Esophagus muscularis mucosa (tissue), 4 donors: Measurements from ENCODE around the gene PRDM9. TPM values are rescaled to one million over a fixed set of nuclear protein-coding genes. Genes with fewer than 3 reads are reported as not detected.
A peak's percentile ranks its signal among the peaks of the same experiment; 100 is the strongest.
"Not testable (repeated sequence)": the region's sequence is repeated elsewhere in the genome, so short reads cannot be mapped to it uniquely, and the experiment has no call there.

Experiments used
- DNase-seq: peaks from one replicate; pipeline ENCODE4 v3.0.0-alpha.2; 2017; ENCODE audit errors: extremely low spot score
- H3K27ac ChIP-seq, 4 donors: fragments of 200-600 bp; sonication (generic); replicated peaks in 1 of 4; 1 replicate in 3 of 4; 2 replicates in 1 of 4; pipeline ENCODE4 v1.5.1; 2016 to 2019; ENCODE audit warnings: mild to moderate bottlenecking in 1 of 4
- H3K27me3 ChIP-seq, 4 donors: fragments of 200-600 bp; sonication (generic); one replicate each; pipeline versions ENCODE4 v1.5.1 to v1.6.0; 2016 to 2019
- H3K36me3 ChIP-seq, 4 donors: fragments of 200-600 bp; sonication (generic); one replicate each; pipeline ENCODE4 v1.5.1; 2016 to 2019
- H3K4me1 ChIP-seq, 4 donors: fragments of 200-600 bp; sonication (generic); one replicate each; pipeline ENCODE4 v1.5.1; 2016 to 2019
- H3K4me3 ChIP-seq, 4 donors: fragments of 200-600 bp; sonication (generic); 1 replicate in 2 of 4; 2 replicates in 2 of 4; pipeline ENCODE4 v1.5.1; 2016 to 2019; ENCODE audit warnings: mild to moderate bottlenecking in 4 of 4, moderate library complexity in 1 of 4
- H3K9me3 ChIP-seq, 4 donors: fragments of 200-600 bp; sonication (generic); 1 replicate in 3 of 4; 2 replicates in 1 of 4; pipeline ENCODE4 v1.5.1; 2016 to 2019
- CTCF ChIP-seq, 3 experiments: fragments of 200-600 bp in 2 of 3; fragments of 450-650 bp in 1 of 3; sonication (generic) in 2 of 3; IDR thresholded peaks; one replicate each; pipeline ENCODE4 v1.5.1; 2017 to 2019; ENCODE audit warnings: antibody characterized with exemption in 3 of 3, mild to moderate bottlenecking in 2 of 3, moderate library complexity in 1 of 3
- EP300 ChIP-seq: sonication (generic); formaldehyde crosslinking; IDR thresholded peaks from one replicate; pipeline ENCODE4 v1.6.1; 2017; ENCODE audit warnings: antibody characterized with exemption
- POLR2A ChIP-seq: fragments of 450-650 bp; IDR thresholded peaks from one replicate; pipeline ENCODE4 v1.6.1; 2017; ENCODE audit warnings: antibody characterized with exemption, moderate library complexity, mild to moderate bottlenecking, low read depth
- POLR2AphosphoS5 ChIP-seq, 2 donors: sonication (generic); formaldehyde crosslinking; IDR thresholded peaks; one replicate each; pipeline ENCODE4 v1.6.1; 2017; ENCODE audit warnings: antibody characterized with exemption in 2 of 2
- WGBS: methylation state at CpG from one replicate; pipeline ENCODE4 v1.1.5; 2018; 5-methylcytosine and 5-hydroxymethylcytosine counted together
- intact Hi-C: fragments of 100-400 bp; cut with DNase I; formaldehyde crosslinking; loops from one replicate; pipeline ENCODE4 v1.15.1; 2023
- total RNA-seq, 4 donors: library from RNA; depleted of rRNA; stranded (reverse); fragments of >200 nt; gene quantifications; one replicate each; pipeline versions ENCODE4 v1.1.0 to v1.2.1, GENCODE V29; 2016

PRDM9 gene
- total RNA-seq, 4 donors from 2014 or later, result not detected

GRCh38 chr5:23496576-23496975, 10.8 kb upstream of the PRDM9 start:
- Histone ChIP-seq H3K27me3 (no peaks in the 10 kb centered on the region), H3K4me1 (no peaks in the 10 kb centered on the region), H3K27ac (no peak overlapping the region), H3K9me3 (no peaks in the 10 kb centered on the region), H3K36me3 (no peaks in the 10 kb centered on the region), H3K4me3 (no peak overlapping the region)
- DNase-seq, result no peak
- 91% methylated on average over 1 of the region's 1 CpG for WGBS
- intact Hi-C loops, result no loop called here
- no peak for TF ChIP-seq EP300
- TF ChIP-seq CTCF (IDR thresholded peaks at IDR 0.05), result no peak
- TF ChIP-seq POLR2AphosphoS5 (IDR thresholded peaks at IDR 0.05), result no peak
- no peak for TF ChIP-seq POLR2A

- 89% methylated on average over 14 of the region's 23 CpGs for WGBS
- no peak for DNase-seq
- peak overlapping the region in 3 of 4 donors; percentile 12 to 20 (median 18) for H3K4me3 ChIP-seq
Measured at GRCh38 chr5:23506329-23507236, 826 bp upstream of the PRDM9 start.

GRCh38 chr5:23510434-23510833, 3.0 kb downstream of the PRDM9 start:
- H3K4me1 ChIP-seq, H3K9me3 ChIP-seq, DNase-seq, H3K36me3 ChIP-seq, H3K27me3 ChIP-seq, intact Hi-C loops, H3K4me3 ChIP-seq, H3K27ac ChIP-seq: not testable (repeated sequence)
- WGBS, result 81% methylated on average over 5 of the region's 5 CpGs

More at GRCh38 chr5:23506329-23507236, 826 bp upstream of the PRDM9 start:
- H3K9me3 ChIP-seq, result no peaks in the 10 kb centered on the region
- TF ChIP-seq POLR2AphosphoS5 (IDR thresholded peaks at IDR 0.05) (no peak), CTCF (IDR thresholded peaks at IDR 0.05) (no peak), EP300 (no peak), POLR2A (no peak)
- H3K27ac ChIP-seq, result peak overlapping the region in 1 of 4 donors; percentile 22
- no peaks in the 10 kb centered on the region for H3K27me3 ChIP-seq
- intact Hi-C loops, result no loop called here
- no peaks in the 10 kb centered on the region for H3K36me3 ChIP-seq
- H3K4me1 ChIP-seq, result no peaks in the 10 kb centered on the region

GRCh38 chr5:23522553-23522952, 15.1 kb downstream of the PRDM9 start:
- WGBS, result 88% methylated on average over 3 of the region's 4 CpGs
- DNase-seq, result peak; percentile 89
- intact Hi-C loops, result no loop called here

More at GRCh38 chr5:23522553-23522952, 15.1 kb downstream of the PRDM9 start:
- Histone ChIP-seq H3K27ac (no peak overlapping the region), H3K4me1 (no peaks in the 10 kb centered on the region), H3K9me3 (no peaks in the 10 kb centered on the region), H3K36me3 (no peaks in the 10 kb centered on the region), H3K27me3 (no peaks in the 10 kb centered on the region), H3K4me3 (no peak overlapping the region)
- no peak for TF ChIP-seq EP300
- TF ChIP-seq POLR2A, result no peak
- no peak for TF ChIP-seq CTCF (IDR thresholded peaks at IDR 0.05)
- TF ChIP-seq POLR2AphosphoS5 (IDR thresholded peaks at IDR 0.05), result no peak
